Keratinocyte (primary cell): ENCODE measurements around the gene ZSCAN30. TPM values are rescaled to one million over a fixed set of nuclear protein-coding genes. Genes with fewer than 3 reads are reported as not detected.

Experiments used
- DNase-seq: peaks from one replicate; pipeline ENCODE4 v3.0.0-alpha.2; 2011; ENCODE audit warnings: low read depth, missing footprints, low spot score
- FAIRE-seq: peaks from 2 replicates; lab custom pipeline; 2011; peaks lifted over from hg19 to GRCh38; lab: Jason Lieb, UNC
- H2AFZ ChIP-seq: 2 replicates; pipeline ENCODE4 v1.6.0; 2012; ENCODE audit warnings: low read length, control low read depth, inconsistent platforms; ENCODE audit not compliant: control insufficient read depth
- H3K27ac ChIP-seq: 2 replicates; pipeline ENCODE4 v1.5.1; 2011; ENCODE audit warnings: low read length; ENCODE audit not compliant: control insufficient read depth, insufficient read depth
- H3K27me3 ChIP-seq: 3 replicates; pipeline ENCODE4 v1.6.0; 2011; ENCODE audit warnings: low read length; ENCODE audit not compliant: control insufficient read depth, insufficient read depth; ENCODE audit errors: extremely low read depth
- H3K36me3 ChIP-seq, 2 experiments: 2 replicates in 1 of 2; 3 replicates in 1 of 2; pipeline ENCODE4 v1.5.1; 2011; ENCODE audit warnings: low read length in 2 of 2, mild to moderate bottlenecking in 1 of 2; ENCODE audit not compliant: control insufficient read depth in 2 of 2, insufficient read depth in 2 of 2; ENCODE audit errors: extremely low read depth in 1 of 2
- H3K4me1 ChIP-seq: 3 replicates; pipeline ENCODE4 v1.5.1; 2011; ENCODE audit warnings: low read length; ENCODE audit not compliant: control insufficient read depth, insufficient read depth; ENCODE audit errors: extremely low read depth
- H3K4me2 ChIP-seq: 3 replicates; pipeline ENCODE4 v1.6.0; 2011; ENCODE audit warnings: low read depth, low read length; ENCODE audit not compliant: control insufficient read depth, insufficient read depth; ENCODE audit errors: extremely low read depth
- H3K4me3 ChIP-seq, 3 experiments: fragments of 200-600 bp in 1 of 3; sonication (generic) in 1 of 3; 2 replicates in 2 of 3; 3 replicates in 1 of 3; pipeline ENCODE4 v1.5.1; 2011 to 2016; ENCODE audit warnings: low read length in 3 of 3, mild to moderate bottlenecking in 3 of 3, control low read depth in 2 of 3, inconsistent platforms in 1 of 3, low read depth in 1 of 3, mixed read lengths in 1 of 3, mixed run types in 1 of 3, moderate library complexity in 1 of 3; ENCODE audit not compliant: control insufficient read depth in 2 of 3, insufficient read depth in 2 of 3; ENCODE audit errors: extremely low read depth in 1 of 3
- H3K79me2 ChIP-seq: 2 replicates; pipeline ENCODE4 v1.6.0; 2012; ENCODE audit warnings: low read length; ENCODE audit not compliant: control insufficient read depth, insufficient read depth
- H3K9ac ChIP-seq: 3 replicates; pipeline ENCODE4 v1.6.0; 2011; ENCODE audit warnings: low read length; ENCODE audit not compliant: control insufficient read depth, insufficient read depth; ENCODE audit errors: extremely low read depth
- H3K9me1 ChIP-seq: 3 replicates; pipeline ENCODE4 v1.6.0; 2011; ENCODE audit warnings: low read length; ENCODE audit not compliant: control insufficient read depth, insufficient read depth; ENCODE audit errors: extremely low read depth
- H3K9me3 ChIP-seq: 2 replicates; pipeline ENCODE4 v1.5.1; 2012; ENCODE audit warnings: low read depth, low read length; ENCODE audit not compliant: control insufficient read depth
- H4K20me1 ChIP-seq: 3 replicates; pipeline ENCODE4 v1.6.0; 2011; ENCODE audit warnings: low read length; ENCODE audit not compliant: control insufficient read depth, insufficient read depth; ENCODE audit errors: extremely low read depth
- EZH2 ChIP-seq: IDR thresholded peaks from one replicate; pipeline ENCODE4 v1.6.1; 2012; ENCODE audit warnings: inconsistent platforms, mild to moderate bottlenecking, low read length, moderate library complexity
- dilution Hi-C: fragments of 300-500 bp; cut with MboI; formaldehyde crosslinking; loops from one replicate; pipeline ENCODE4 v1.7.0; 2020; ENCODE audit warnings: low sequenced_read_pairs; ENCODE audit not compliant: extremely low pct_ligation_motif_present
- polyA plus RNA-seq, 5 experiments: library from polyadenylated mRNA; depleted of rRNA in 3 of 5; stranded (reverse) in 3 of 5; stranded (forward) in 1 of 5; unstranded in 1 of 5; fragments of >200 nt; gene quantifications; 1 replicate in 1 of 5; 2 replicates in 3 of 5; 3 replicates in 1 of 5; pipeline versions ENCODE4 v1.2.1 to v1.2.3, GENCODE V29; 2011 to 2012; ENCODE audit warnings: missing spikeins in 2 of 5, low read depth in 1 of 5, low replicate concordance in 1 of 5
- TF ChIP-seq, protein P1 (sequence below), 3 experiments: IDR thresholded peaks in 1 of 3; conservative IDR thresholded peaks in 1 of 3; optimal IDR thresholded peaks in 1 of 3; 2 replicates in 2 of 3; 3 replicates in 1 of 3; pipeline versions ENCODE3 to v1.5.1; 2011; ENCODE audit warnings: low read length in 3 of 3, mild to moderate bottlenecking in 3 of 3, moderate library complexity in 2 of 3, control low read depth in 1 of 3, inconsistent platforms in 1 of 3; ENCODE audit not compliant: insufficient read depth in 2 of 3; ENCODE audit errors: extremely low read depth in 1 of 3

Gene ZSCAN30
- polyA plus RNA-seq, 1 donor (not counting 4 experiments of a cell fraction or from before 2014, with no cell fraction given): 13.6 TPM

DNA sequence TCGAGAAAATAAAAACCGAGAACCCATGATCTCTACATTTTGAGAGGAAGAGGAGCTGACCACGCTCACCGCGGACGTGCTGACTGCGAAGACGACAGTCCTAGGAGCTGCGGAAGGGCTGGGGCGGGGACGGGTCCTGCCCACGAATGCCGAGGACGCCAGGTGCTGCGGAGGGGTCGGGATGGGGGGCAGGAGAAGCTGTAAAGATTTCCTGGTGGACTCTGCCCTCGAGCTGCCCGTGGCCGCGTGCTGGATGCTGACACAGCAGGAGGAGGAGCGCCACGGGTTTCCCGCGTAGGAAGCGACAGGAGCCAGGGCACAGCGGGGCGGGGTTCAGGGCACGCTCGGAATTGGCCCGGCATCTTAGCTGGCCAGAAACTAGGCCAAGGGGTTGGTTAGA lies 22.2 kb downstream of the ZSCAN30 start:
- peak overlapping the region in 1 of 3 experiments; percentile 26 for H3K4me3 ChIP-seq
- dilution Hi-C loops: no loop called here
- H3K36me3 ChIP-seq: peaks cover 0 to 2% of the 10 kb centered on the region in 2 experiments
- H4K20me1 ChIP-seq: no peaks in the 10 kb centered on the region
- no peak overlapping the region for H3K4me2 ChIP-seq
- H3K9me3 ChIP-seq: peaks cover 4% of the 10 kb centered on the region
- H3K27me3 ChIP-seq: no peaks in the 10 kb centered on the region
- TF ChIP-seq, protein P1, sequence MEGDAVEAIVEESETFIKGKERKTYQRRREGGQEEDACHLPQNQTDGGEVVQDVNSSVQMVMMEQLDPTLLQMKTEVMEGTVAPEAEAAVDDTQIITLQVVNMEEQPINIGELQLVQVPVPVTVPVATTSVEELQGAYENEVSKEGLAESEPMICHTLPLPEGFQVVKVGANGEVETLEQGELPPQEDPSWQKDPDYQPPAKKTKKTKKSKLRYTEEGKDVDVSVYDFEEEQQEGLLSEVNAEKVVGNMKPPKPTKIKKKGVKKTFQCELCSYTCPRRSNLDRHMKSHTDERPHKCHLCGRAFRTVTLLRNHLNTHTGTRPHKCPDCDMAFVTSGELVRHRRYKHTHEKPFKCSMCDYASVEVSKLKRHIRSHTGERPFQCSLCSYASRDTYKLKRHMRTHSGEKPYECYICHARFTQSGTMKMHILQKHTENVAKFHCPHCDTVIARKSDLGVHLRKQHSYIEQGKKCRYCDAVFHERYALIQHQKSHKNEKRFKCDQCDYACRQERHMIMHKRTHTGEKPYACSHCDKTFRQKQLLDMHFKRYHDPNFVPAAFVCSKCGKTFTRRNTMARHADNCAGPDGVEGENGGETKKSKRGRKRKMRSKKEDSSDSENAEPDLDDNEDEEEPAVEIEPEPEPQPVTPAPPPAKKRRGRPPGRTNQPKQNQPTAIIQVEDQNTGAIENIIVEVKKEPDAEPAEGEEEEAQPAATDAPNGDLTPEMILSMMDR (optimal IDR thresholded peaks at IDR 0.05 in 1 of 3, IDR thresholded peaks at IDR 0.05 in 1 of 3, conservative IDR thresholded peaks at IDR 0.05 in 1 of 3; ENCODE audit: extremely low read depth in 1 of 3, insufficient read depth in 2 of 3, low read length in 3 of 3): no peak
- no peak for TF ChIP-seq EZH2
- H2AFZ ChIP-seq: no peak overlapping the region
- no peaks in the 10 kb centered on the region for H3K79me2 ChIP-seq
- no peak for DNase-seq
- H3K9me1 ChIP-seq: no peaks in the 10 kb centered on the region
- no peaks in the 10 kb centered on the region for H3K4me1 ChIP-seq
- FAIRE-seq: no peak
- H3K9ac ChIP-seq: no peak overlapping the region
- no peak overlapping the region for H3K27ac ChIP-seq

DNA sequence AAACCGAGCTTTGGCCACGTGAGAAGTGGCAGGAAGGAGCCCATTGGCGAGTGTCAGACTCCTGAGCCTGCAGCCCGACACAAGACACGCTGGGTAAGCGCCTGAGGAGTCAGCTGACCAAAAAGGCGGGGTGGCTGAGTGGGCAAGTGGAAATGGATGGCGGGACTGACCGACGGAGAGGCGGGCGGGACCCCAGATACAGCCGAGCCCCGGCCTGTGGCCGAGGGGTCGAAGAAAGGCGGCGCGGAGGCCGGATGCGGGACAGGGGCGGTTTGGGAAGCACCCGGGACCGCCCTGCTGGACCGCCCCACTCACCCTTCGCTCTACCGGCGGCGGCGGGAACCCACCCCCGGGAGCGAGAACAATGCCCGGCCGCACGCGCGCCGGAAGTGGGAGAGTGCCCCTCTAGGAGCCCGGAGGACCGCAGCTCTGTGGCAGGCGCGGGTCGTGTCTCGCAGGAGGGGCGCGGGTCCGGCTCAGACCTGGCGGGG lies 22.8 kb downstream of the ZSCAN30 start:
- DNase-seq (no peak), FAIRE-seq (no peak)
- Histone ChIP-seq H3K27ac (no peak overlapping the region), H4K20me1 (no peaks in the 10 kb centered on the region), H3K4me1 (no peaks in the 10 kb centered on the region), H3K4me2 (peak overlapping the region; percentile 16), H3K27me3 (no peaks in the 10 kb centered on the region), H3K9ac (no peak overlapping the region), H2AFZ (peak overlapping the region; percentile 6), H3K4me3 (peak overlapping the region in 1 of 3 experiments; percentile 54), H3K79me2 (no peaks in the 10 kb centered on the region), H3K9me3 (peaks cover 4% of the 10 kb centered on the region), H3K9me1 (no peaks in the 10 kb centered on the region), H3K36me3 (peaks cover 0 to 2% of the 10 kb centered on the region in 2 experiments)
- TF ChIP-seq, protein P1 (optimal IDR thresholded peaks at IDR 0.05 in 1 of 3, IDR thresholded peaks at IDR 0.05 in 1 of 3, conservative IDR thresholded peaks at IDR 0.05 in 1 of 3; ENCODE audit: extremely low read depth in 1 of 3, insufficient read depth in 2 of 3, low read length in 3 of 3): no peak
- no peak for TF ChIP-seq EZH2
- dilution Hi-C loops: no loop called here
